ENCODE data around the gene RIN3.

DNA sequence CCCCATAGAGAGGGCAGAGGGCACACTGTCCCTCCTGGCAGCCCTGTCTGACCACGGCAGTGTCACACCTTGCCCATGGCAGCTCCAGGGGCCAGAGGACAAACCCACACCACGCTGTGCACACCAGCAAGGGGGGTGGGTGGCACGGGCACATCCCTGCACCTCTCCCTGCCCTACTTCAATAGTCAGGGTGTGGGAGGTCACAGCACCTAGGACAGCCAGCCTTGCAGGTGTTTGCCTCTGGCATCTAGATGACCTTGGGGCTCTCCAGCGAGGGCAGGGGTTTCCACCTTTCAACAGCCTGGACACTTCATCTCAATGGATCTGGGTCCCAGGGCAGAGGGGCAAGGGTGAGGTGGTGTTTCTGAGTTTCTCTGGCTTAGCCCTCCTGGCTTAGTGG is 165.7 kb downstream of the RIN3 start:
- TF ChIP-seq POLR2A (IDR thresholded peaks at IDR 0.05; ENCODE audit: low read depth, low read length) (no peak), SMC3 (IDR thresholded peaks at IDR 0.05; ENCODE audit: low read depth, low read length) (no peak), CHD1 (IDR thresholded peaks at IDR 0.05; ENCODE audit: low read depth, low read length) (no peak), FOS (IDR thresholded peaks at IDR 0.05; ENCODE audit: low read depth, low read length) (no peak), RFX5 (IDR thresholded peaks at IDR 0.05; ENCODE audit: low read depth, low read length) (no peak), CEBPB (IDR thresholded peaks at IDR 0.05; ENCODE audit: low read depth, low read length) (no peak), MXI1 (IDR thresholded peaks at IDR 0.05; ENCODE audit: borderline replicate concordance, low read depth, low read length) (no peak), RAD21 (IDR thresholded peaks at IDR 0.05; ENCODE audit: low read length) (no peak)
- TF ChIP-seq, protein P1, sequence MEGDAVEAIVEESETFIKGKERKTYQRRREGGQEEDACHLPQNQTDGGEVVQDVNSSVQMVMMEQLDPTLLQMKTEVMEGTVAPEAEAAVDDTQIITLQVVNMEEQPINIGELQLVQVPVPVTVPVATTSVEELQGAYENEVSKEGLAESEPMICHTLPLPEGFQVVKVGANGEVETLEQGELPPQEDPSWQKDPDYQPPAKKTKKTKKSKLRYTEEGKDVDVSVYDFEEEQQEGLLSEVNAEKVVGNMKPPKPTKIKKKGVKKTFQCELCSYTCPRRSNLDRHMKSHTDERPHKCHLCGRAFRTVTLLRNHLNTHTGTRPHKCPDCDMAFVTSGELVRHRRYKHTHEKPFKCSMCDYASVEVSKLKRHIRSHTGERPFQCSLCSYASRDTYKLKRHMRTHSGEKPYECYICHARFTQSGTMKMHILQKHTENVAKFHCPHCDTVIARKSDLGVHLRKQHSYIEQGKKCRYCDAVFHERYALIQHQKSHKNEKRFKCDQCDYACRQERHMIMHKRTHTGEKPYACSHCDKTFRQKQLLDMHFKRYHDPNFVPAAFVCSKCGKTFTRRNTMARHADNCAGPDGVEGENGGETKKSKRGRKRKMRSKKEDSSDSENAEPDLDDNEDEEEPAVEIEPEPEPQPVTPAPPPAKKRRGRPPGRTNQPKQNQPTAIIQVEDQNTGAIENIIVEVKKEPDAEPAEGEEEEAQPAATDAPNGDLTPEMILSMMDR (conservative IDR thresholded peaks at IDR 0.05; ENCODE audit: low read depth, low read length): no peak
- TF ChIP-seq, protein P2, sequence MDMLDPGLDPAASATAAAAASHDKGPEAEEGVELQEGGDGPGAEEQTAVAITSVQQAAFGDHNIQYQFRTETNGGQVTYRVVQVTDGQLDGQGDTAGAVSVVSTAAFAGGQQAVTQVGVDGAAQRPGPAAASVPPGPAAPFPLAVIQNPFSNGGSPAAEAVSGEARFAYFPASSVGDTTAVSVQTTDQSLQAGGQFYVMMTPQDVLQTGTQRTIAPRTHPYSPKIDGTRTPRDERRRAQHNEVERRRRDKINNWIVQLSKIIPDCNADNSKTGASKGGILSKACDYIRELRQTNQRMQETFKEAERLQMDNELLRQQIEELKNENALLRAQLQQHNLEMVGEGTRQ (IDR thresholded peaks at IDR 0.05; ENCODE audit: low read depth, low read length): no peak
